GM12874 (cell line): ENCODE results near the gene ACKR2.

Experiments used
- CTCF ChIP-seq: IDR thresholded peaks from 2 replicates; pipeline ENCODE4 v1.5.1; 2011; ENCODE audit warnings: low read depth, mild to moderate bottlenecking, control low read depth, low read length, moderate library complexity; ENCODE audit not compliant: insufficient read depth

Gene ACKR2

GRCh38 chr3:42790714-42791229 lies 18.5 kb upstream of the ACKR2 start:
- no peak for TF ChIP-seq CTCF

GRCh38 chr3:42795621-42796181 lies 13.5 kb upstream of the ACKR2 start:
- no peak for TF ChIP-seq CTCF

- TF ChIP-seq CTCF: no peak
These were observed 12.8 kb upstream of the ACKR2 start for GRCh38 chr3:42796332-42796885.

- no peak for TF ChIP-seq CTCF
These were observed 9.9 kb upstream of the ACKR2 start for GRCh38 chr3:42799376-42799775.

- TF ChIP-seq CTCF: no peak
These were observed 9.0 kb upstream of the ACKR2 start for GRCh38 chr3:42800251-42800650.

- no peak for TF ChIP-seq CTCF
These were observed 8.1 kb upstream of the ACKR2 start for GRCh38 chr3:42801048-42801620.

GRCh38 chr3:42801784-42802183 lies 7.5 kb upstream of the ACKR2 start:
- no peak for TF ChIP-seq CTCF
